ENCODE measurements around the gene ATP6V1F.

Gene ATP6V1F

GRCh38 chr7:128840326-128841170, 22.1 kb upstream of the ATP6V1F start:
- TF ChIP-seq, protein P1, sequence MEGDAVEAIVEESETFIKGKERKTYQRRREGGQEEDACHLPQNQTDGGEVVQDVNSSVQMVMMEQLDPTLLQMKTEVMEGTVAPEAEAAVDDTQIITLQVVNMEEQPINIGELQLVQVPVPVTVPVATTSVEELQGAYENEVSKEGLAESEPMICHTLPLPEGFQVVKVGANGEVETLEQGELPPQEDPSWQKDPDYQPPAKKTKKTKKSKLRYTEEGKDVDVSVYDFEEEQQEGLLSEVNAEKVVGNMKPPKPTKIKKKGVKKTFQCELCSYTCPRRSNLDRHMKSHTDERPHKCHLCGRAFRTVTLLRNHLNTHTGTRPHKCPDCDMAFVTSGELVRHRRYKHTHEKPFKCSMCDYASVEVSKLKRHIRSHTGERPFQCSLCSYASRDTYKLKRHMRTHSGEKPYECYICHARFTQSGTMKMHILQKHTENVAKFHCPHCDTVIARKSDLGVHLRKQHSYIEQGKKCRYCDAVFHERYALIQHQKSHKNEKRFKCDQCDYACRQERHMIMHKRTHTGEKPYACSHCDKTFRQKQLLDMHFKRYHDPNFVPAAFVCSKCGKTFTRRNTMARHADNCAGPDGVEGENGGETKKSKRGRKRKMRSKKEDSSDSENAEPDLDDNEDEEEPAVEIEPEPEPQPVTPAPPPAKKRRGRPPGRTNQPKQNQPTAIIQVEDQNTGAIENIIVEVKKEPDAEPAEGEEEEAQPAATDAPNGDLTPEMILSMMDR (IDR thresholded peaks at IDR 0.05; ENCODE audit: control insufficient read depth, extremely low read depth, insufficient read depth) = no peak
- H3K4me3 ChIP-seq (ENCODE audit: low read depth, low read length) = no peak overlapping the region
- DNase-seq (ENCODE audit: low read depth) = no peak

GRCh38 chr7:128841171-128841690, 21.4 kb upstream of the ATP6V1F start:
- no peak for DNase-seq (ENCODE audit: low read depth)
- no peak overlapping the region for H3K4me3 ChIP-seq (ENCODE audit: low read depth, low read length)
- TF ChIP-seq, protein P1 (IDR thresholded peaks at IDR 0.05; ENCODE audit: control insufficient read depth, extremely low read depth, insufficient read depth) = no peak

- H3K4me3 ChIP-seq (ENCODE audit: low read depth, low read length) = no peak overlapping the region
- no peak for DNase-seq (ENCODE audit: low read depth)
- TF ChIP-seq, protein P1 (IDR thresholded peaks at IDR 0.05; ENCODE audit: control insufficient read depth, extremely low read depth, insufficient read depth) = peak; percentile 71
These were observed 20.6 kb upstream of the ATP6V1F start for GRCh38 chr7:128841921-128842673.

- DNase-seq (ENCODE audit: low read depth) = no peak
- TF ChIP-seq, protein P1 (IDR thresholded peaks at IDR 0.05; ENCODE audit: control insufficient read depth, extremely low read depth, insufficient read depth) = no peak
- H3K4me3 ChIP-seq (ENCODE audit: low read depth, low read length) = no peak overlapping the region
These were observed 19.7 kb upstream of the ATP6V1F start for GRCh38 chr7:128842674-128843641.

DNA sequence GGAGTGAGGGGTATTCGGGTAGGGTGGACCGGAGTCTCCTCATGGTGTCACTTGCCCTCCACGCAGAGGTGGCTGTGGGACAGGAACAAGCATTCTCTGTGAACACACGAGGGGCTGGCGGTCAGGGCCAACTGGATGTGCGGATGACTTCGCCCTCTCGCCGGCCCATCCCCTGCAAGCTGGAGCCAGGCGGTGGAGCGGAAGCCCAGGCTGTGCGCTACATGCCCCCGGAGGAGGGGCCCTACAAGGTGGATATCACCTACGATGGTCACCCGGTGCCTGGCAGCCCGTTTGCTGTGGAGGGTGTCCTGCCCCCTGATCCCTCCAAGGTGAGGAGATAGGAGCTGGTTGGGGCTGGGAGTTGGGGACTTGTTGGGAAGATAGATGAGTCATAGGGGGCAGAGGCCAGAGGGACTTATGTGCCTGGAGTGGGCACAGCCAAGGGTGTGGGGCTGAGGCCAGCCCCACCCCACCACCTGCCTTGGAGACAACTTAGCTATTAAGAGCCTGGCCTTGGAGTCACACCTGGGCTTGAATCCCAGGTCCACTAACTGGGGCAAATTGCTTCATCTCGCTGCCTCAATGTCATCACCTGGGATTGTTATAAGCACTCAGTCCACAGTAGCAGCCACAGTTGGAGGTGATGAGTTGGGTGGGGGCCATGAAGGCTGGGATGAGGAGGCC, 18.6 kb upstream of the ATP6V1F start:
- no peak for DNase-seq (ENCODE audit: low read depth)
- TF ChIP-seq, protein P1 (IDR thresholded peaks at IDR 0.05; ENCODE audit: control insufficient read depth, extremely low read depth, insufficient read depth) = no peak
- no peak overlapping the region for H3K4me3 ChIP-seq (ENCODE audit: low read depth, low read length)

Measured in LNCaP clone FGC (cell line).